CD4-positive, alpha-beta T cell treated with Interleukin-4 for 4 hours (primary cell): ENCODE results near the gene RALY.

Experiments
- DNase-seq: peaks from one replicate; pipeline ENCODE4 v3.0.0-alpha.2; 2020

RALY gene

DNA sequence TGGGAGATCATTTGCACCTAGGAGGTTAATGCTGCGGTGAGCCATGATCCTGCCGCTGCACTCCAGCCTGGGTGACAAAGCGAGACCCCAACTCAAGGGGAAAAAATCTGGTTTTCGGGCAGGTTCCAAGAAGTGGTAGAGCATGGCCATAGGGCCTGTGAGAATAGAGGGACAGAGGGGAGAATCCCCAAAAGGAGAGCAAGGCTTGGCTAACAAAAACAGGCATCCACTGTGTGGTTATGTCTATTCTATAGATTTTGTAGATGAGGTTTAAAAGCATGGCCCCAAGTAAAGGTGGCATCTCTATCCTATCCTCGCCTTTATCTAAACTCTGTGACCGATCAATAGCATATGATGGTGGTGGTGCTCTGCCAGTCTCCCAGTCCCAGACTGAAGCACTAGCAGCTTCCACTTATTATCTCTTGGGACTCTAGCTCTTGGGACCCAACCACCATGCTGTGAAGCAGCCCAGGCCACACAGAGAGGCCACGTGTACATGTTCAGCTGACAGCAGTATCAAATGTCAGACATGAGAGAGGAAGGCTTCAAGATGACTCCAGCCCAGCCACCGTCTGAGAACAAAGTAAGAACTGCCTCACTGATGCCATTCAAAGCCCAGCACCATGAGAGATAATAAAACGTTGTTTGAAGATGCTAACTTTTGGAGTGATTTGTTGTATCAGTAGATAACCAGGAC, 90.7 kb downstream of the RALY start:
- no peak for DNase-seq

DNA sequence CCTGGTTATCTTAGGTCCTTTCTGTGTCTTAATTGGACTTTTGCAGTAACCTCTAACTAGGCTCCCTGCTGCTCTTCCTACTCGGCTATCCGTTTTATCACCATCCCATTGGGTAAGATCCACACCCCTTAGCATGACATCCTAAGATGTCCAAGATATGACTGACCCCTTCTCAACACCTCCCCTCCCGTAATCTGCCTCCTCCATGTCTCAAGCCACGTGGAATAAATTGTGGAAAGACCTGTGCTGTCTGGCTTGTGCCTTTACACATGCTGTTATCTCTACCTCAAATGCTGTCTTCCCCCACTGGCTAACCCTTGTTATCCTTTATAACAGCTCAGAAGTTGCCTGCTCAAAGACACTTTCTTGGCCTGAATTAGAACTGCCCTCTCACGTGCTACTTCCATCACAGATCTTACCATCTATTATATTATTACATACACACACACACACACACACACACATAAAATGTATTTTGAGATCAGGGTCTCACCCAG, 91.9 kb downstream of the RALY start:
- DNase-seq: no peak

- DNase-seq: no peak
These were observed 94.8 kb downstream of the RALY start for GRCh38 chr20:34088305-34089174.

DNA sequence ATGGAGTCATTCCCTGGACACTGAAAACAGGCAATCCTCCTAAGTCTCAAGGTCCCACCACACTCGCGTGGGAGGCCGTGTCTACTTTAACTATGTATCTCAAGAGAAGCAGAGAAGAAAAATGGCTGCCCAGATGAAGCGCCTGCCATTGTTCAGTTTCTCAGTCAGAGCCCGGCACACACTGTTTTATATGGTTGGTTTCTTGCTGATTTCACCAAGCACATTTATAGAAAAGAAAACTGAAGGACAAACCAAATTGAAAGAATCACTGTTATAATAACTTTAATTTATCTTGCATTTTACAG, 95.4 kb downstream of the RALY start:
- no peak for DNase-seq

DNA sequence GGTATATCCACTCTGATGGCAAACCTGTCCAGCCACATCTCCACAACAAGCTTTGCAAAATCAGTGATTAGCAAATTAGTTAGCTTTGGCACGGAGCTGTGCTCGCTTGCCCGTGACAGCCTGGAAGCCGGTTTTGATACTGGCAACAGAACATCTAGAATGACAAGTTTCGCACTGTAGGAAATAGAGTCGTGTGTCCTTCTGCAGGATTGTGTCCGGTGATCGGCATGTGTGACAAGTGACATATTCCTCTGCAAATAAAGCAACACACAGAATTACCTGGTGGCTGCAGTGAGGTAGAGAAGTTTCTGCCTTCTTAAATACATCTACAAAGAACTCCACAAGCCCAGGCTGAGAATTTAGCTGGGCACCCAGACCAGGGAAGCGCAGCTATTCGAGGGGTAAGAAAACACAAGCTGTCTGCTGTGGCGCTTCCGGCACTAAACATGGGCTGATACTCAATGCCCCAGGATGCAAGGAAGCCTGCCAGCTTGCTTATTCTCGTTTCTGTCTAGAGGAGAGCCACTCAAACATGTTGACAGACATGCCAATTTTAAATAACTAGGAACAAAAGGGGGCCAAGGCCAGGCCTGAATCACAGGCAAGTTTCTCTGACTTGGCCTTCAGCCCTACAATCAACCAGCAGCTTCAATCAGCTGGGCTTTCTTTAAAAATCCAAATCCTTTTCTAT, 96.1 kb downstream of the RALY start:
- no peak for DNase-seq

DNA sequence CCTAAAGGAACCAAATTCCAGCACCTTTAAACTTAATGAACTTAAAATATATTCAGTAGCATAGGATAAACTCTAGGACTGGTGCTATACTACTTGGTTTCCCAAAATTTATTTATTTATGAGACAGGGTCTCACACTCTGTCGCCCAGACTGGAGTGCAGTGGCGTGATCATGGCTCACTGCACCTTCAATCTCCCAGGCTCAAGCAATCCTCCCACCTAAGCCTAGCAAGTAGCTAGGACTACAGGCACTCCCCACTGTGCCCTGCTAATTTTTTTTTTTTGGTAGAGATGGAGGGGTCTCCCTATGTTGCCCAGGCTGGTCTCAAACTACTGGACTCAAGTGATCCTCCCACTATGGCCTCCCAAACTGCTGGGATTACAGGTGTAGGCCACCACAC, 96.9 kb downstream of the RALY start:
- no peak for DNase-seq

- DNase-seq: no peak
These were observed 98.0 kb downstream of the RALY start for GRCh38 chr20:34091637-34092200.

DNA sequence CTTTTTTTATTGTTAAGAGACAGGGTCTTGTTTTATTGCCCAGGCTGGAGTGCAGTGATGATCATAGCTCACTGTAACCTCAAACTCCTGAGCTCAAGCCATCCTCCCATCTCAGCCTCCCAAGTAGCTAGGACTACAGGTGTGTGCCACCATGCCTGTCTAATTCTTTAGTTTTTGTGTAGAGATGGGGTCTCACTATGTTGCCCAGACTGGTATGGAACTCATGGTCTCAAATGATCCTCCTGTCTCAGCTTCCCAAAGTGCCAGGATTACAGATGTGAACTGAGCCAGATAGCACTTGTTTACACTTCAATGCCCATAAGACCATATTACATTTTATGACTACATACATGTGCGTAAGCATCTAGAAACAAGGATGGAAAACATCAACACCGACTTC, 100.2 kb downstream of the RALY start:
- no peak for DNase-seq

DNA sequence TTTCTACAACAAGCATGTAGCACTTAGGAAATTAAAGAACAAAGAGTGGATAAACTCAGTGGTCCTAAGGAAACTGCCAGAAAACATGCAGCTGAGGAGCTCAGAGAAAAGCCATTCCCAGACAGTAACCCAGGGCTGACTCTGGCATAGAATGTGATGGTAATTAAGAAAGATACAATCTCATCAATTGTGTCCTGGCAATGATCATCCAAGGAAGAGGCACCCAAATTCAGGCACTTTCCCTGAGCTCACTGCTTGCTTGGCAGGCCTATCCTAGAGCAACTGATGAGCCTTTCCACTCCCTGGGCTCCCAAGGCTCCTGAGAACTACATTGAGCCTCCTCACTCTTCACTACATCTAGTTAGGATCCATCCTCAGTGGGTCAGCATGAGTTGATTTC, 102.1 kb downstream of the RALY start:
- DNase-seq: no peak

DNA sequence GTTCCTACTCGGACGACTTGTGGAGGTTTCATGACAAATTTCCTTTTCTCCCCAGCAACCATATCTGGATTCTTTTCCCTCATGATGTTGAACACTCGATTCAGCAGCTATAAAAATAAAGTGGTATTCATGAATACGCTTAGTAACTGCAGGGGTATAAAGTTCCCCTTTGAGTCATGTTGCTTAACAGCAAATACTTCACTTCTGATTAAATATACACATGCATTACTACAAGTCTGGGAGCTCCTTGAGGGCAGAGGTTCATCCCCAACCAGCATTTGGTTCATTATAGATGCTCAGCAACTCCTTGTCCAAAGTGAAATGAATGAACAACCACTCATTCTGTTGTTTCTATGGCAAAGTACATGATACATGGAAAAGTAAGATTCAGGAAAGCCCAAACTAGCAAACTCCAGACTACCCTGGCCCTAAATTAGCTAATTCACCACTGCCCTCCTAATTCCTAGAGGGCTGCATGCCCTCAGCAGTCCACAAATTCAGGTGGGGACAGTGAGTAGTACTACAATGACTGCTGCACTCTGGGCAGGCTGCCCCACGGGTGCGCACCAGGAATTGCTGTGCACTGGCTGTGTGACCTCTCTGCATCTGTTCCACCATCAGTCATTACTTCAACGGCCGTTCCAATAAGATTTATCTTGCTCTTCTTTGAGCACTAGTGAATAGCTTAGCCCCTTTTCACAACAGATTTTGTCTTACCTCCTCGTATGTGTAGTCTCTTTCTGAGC, 103.2 kb downstream of the RALY start:
- DNase-seq: no peak

DNA sequence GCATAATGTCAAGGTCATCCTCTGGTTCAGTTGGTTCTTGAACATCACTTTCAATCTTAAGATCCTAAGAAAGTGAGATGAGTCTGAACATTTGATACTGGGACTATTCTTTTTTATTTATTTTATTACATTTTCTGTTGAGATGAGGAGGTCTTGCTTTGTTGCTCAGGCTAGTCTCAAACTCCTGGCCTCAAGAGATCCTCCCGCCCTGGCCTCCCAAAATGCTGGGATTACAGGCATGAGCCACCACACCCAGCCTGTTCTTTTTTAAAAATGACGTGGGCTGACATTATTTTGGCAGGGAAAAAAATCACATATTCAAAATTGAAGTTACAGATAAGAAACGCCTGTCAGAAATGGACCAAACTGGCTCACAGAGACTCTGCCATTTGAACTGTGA, 104.9 kb downstream of the RALY start:
- no peak for DNase-seq

DNA sequence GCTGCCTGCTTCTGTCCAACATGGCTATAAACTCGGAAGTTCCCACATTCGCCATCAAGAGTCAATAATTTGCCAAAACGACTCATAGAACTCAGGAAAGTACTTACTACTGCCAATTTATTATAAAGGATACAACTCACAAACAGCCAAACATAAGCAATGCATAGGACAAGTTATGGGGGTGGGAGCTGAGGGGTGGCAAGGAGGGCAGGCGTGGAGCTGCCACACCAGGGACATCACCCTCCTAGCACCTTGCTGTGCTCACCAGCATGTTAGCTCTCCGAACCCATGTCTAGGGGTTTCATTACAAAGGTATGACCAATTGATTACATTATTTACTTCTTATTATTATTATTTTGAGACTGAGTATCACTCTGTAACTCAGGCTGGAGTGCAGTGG, 106.0 kb downstream of the RALY start:
- no peak for DNase-seq

- no peak for DNase-seq
These were observed 106.9 kb downstream of the RALY start for GRCh38 chr20:34100576-34100975.

DNA sequence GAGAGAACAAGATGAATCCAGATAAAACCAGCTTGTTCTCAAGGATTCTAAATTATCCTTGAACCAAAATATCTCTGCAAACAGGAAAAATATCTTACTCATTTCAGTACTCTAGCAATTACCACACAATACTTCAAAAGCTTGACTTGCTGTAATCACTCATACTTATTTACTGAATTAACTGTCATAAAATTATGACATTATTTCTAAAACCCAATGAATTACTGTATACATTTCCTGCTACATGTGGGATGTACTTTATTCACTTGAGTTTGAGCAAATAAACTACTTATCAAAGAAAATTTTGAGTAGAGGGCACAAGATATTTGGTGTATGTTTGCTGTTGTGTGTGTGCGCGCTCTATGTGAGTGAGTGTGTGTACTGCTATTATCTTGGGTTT, 108.6 kb downstream of the RALY start:
- no peak for DNase-seq

DNA sequence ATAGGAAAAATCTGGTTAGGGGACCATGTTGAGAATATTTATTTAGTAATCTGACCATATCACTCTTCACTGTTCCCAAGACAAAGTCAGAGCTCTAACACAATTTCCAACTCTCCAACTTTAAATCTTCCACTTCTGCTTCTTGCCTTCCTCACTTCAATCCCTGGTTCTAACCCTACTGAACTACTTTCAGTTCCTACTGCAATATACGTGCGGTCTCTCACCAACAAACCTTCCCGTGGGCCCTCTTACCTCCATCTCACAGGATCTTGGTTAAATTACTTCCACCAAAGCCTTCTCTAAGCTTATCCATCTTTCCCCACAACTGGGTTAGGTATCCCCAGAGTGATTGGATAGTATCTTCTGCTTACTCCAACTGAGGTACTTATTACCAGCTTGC, 110.3 kb downstream of the RALY start:
- no peak for DNase-seq

GRCh38 chr20:34105978-34106675, 112.4 kb downstream of the RALY start:
- DNase-seq: no peak

DNA sequence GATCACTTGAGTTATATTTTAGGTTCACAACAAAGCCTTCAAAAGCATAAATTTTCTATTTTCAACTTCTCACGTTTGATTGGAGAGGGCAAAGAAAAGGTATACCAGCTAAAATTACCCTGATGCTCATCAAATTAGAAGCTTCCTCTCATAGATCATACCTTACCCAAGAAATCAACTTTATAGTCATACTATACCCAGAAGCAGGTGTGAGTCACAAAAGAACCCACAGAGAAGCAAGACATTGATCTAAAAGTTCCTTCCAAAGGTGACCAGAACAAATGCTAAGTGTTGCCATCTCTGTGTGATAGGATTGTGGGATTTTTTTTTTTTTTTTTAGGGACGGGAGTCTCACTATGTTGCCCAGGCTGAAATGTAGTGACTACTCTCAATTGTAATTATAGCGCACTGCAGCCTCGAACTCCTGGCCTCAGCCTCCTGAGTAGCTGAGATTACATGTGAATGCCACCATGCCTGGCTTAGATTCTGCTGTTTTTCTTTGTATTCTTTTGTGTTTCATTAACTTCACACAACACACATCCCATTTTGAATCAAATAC, 115.0 kb downstream of the RALY start:
- DNase-seq: peak; percentile 31

DNA sequence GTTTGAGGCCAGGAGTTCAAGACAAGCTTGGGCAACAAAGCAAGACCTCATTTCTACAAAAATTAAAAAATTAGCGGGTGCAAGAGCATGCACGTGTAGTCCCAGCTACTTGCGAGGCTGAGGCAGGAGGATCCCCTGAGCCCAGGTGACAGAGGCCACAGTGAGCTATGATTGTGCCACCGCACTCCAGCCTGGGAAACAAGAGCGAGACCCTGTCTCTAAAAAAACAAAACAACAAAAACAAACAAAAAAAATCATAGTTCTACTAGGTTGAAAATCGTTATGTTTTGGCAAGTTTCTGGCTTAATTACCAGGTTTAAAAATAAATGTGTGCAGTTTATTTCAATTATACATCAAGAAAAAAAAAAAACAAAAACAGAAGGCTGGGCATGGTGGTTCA, 115.7 kb downstream of the RALY start:
- DNase-seq: no peak

DNA sequence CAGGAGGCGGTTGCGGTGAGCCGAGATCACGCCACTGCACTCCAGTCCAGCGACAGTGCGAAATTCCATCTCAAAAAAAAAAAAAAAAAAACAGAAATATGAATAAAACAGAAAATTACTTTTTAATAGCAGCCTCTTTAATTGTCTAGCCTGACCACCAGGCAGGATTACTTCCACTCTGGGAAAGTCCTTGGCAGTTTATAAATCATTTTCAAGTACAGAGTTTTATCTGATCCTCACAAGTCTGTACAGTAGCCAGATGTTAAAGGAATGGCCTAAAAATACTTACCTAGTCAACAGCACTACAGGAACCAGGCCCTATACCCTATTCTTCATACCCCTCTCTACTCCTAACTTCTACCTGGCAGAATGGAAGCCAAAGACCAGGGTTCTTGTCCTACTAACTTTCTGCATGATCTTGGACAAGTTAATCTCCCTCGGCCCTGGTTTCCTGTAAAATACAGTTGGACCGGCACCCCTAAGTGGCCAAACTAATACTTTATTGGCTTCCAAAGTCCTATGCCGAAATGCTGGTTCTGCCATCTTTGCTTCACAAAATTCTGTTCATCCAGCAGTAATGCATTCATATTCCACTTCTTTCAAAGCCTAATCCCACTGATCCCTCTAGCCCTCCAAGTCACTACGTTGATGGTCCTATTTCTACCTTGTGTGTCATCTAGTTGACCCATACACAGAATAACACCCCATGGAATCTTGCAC, 116.5 kb downstream of the RALY start:
- DNase-seq: no peak

DNA sequence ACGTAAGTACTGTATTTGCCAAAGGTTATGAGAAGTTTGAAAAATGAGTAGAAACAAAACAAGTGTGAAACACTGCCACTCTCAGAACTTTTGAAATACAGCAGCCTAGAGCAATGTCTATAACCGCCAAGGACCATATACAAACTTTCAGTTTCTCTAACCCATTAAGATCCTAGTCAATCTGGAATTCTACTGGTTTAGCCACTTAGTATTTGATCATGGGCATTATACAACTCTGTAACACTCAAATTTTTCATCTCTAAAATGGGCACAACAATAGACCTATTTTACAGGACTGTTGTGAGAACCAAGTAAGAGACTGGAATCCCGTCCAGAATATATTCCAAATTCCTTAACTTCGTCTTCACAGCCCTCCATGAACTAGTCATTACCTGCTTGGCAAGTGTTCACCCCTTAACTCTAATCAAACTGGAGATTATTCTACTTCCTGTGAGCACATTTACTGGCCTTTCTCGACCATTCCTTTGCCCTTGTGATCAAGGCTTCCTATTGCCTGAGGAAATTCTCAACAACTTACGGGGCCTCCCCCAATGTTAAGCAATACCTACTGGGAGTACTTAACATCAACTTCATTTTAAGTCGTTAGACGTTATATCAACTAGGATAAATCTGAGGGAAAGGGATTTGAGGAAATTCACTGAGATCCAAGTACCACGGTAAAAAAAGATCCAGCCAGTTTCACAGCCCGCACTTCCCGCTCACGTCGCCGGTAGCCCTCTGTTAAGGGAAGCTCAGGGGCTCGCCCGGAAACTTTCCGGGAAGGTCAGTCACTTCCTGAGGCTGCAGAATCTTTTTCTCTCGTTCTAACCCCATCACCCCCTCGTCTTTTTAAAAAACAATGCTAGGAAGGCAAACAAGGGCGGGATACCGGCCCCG, 117.3 kb downstream of the RALY start:
- DNase-seq: peak; percentile 30
